Fibroblast of lung (primary cell): ENCODE results near the gene THRAP3. TPM values are rescaled to one million over a fixed set of nuclear protein-coding genes. Genes with fewer than 3 reads are reported as not detected.

Source experiments
- DNase-seq, 2 donors: peaks; one replicate each; pipeline versions ENCODE4 v3.0.0 to v3.0.0-alpha.2; 2010; ENCODE audit warnings: low read depth in 2 of 2
- H2AFZ ChIP-seq: 2 replicates; pipeline ENCODE4 v1.5.1; 2012; ENCODE audit warnings: low read length, control low read depth, inconsistent platforms
- H3K27ac ChIP-seq: 2 replicates; pipeline ENCODE4 v1.5.1; 2011; ENCODE audit warnings: low read length, control low read depth; ENCODE audit not compliant: insufficient read depth
- H3K27me3 ChIP-seq: 2 replicates; pipeline ENCODE4 v1.5.1; 2011; ENCODE audit warnings: mild to moderate bottlenecking, low read length; ENCODE audit not compliant: control insufficient read depth, insufficient read depth
- H3K36me3 ChIP-seq: 2 replicates; pipeline ENCODE4 v1.5.1; 2011; ENCODE audit warnings: low read length; ENCODE audit not compliant: control insufficient read depth, insufficient read depth
- H3K4me1 ChIP-seq: 2 replicates; pipeline ENCODE4 v1.5.1; 2011; ENCODE audit warnings: low read length; ENCODE audit not compliant: control insufficient read depth, insufficient read depth; ENCODE audit errors: extremely low read depth
- H3K4me2 ChIP-seq: 2 replicates; pipeline ENCODE4 v1.5.1; 2011; ENCODE audit warnings: low read length, control low read depth; ENCODE audit not compliant: insufficient read depth; ENCODE audit errors: extremely low read depth
- H3K4me3 ChIP-seq, 4 experiments: fragments of 200-600 bp in 1 of 4; sonication (generic) in 1 of 4; replicated peaks in 1 of 4; 2 replicates each; pipeline ENCODE4 v1.5.1; 2011 to 2016; ENCODE audit warnings: low read length in 4 of 4, low read depth in 3 of 4, mild to moderate bottlenecking in 3 of 4, control low read depth in 2 of 4, inconsistent platforms in 1 of 4, mixed read lengths in 1 of 4; ENCODE audit not compliant: insufficient read depth in 1 of 4; ENCODE audit errors: control extremely low read depth in 1 of 4
- H3K79me2 ChIP-seq: 2 replicates; pipeline ENCODE4 v1.5.1; 2012; ENCODE audit warnings: mild to moderate bottlenecking, low read length, inconsistent platforms; ENCODE audit not compliant: control insufficient read depth, insufficient read depth
- H3K9ac ChIP-seq: 2 replicates; pipeline ENCODE4 v1.5.1; 2011; ENCODE audit warnings: mild to moderate bottlenecking, low read length, control low read depth; ENCODE audit not compliant: insufficient read depth
- H3K9me3 ChIP-seq: 2 replicates; pipeline ENCODE4 v1.5.1; 2012; ENCODE audit warnings: low read depth, low read length; ENCODE audit not compliant: control insufficient read depth, insufficient read depth
- H4K20me1 ChIP-seq: 2 replicates; pipeline ENCODE4 v1.5.1; 2011; ENCODE audit warnings: low read length; ENCODE audit not compliant: control insufficient read depth, insufficient read depth; ENCODE audit errors: extremely low read depth
- CTCF ChIP-seq, 2 donors: IDR thresholded peaks in 1 of 2; conservative IDR thresholded peaks in 1 of 2; 1 replicate in 1 of 2; 2 replicates in 1 of 2; pipeline ENCODE4 v1.5.1; 2011 to 2012; ENCODE audit warnings: low read length in 2 of 2, control low read depth in 1 of 2, inconsistent platforms in 1 of 2, low read depth in 1 of 2, mild to moderate bottlenecking in 1 of 2
- EZH2 ChIP-seq: IDR thresholded peaks from 2 replicates; pipeline ENCODE4 v1.5.1; 2012; ENCODE audit warnings: low read length, control low read depth, mild to moderate bottlenecking; ENCODE audit errors: missing control alignments
- polyA plus RNA-seq, 2 donors: library from polyadenylated mRNA; depleted of rRNA in 1 of 2; stranded (reverse) in 1 of 2; unstranded in 1 of 2; fragments of >200 nt; gene quantifications; 2 replicates each; pipeline ENCODE4 v1.2.1, GENCODE V29; 2011 to 2012; ENCODE audit warnings: missing spikeins in 1 of 2
- total RNA-seq: library from RNA; depleted of rRNA; stranded (reverse); fragments of >200 nt; gene quantifications from 2 replicates; pipeline ENCODE4 v1.2.1, GENCODE V29; 2014

Gene THRAP3
- total and polyA plus RNA-seq, 2 donors (not counting 1 experiment from before 2014, with no cell fraction given), result 92.5 to 97.5 TPM

- Histone ChIP-seq H4K20me1 (no peaks in the 10 kb centered on the region), H3K9me3 (no peaks in the 10 kb centered on the region), H2AFZ (peak overlapping the region; percentile 84), H3K79me2 (peaks cover 29% of the 10 kb centered on the region), H3K9ac (peak overlapping the region; percentile 87), H3K4me3 (peak overlapping the region; percentile 51 to 77 (median 66)), H3K4me2 (peak overlapping the region; percentile 100), H3K27me3 (no peaks in the 10 kb centered on the region), H3K27ac (peak overlapping the region; percentile 98), H3K36me3 (peaks cover 3% of the 10 kb centered on the region), H3K4me1 (peaks cover 3% of the 10 kb centered on the region)
- TF ChIP-seq CTCF (conservative IDR thresholded peaks at IDR 0.05 in 1 of 2, IDR thresholded peaks at IDR 0.05 in 1 of 2; ENCODE audit: low read depth in 1 of 2, low read length in 2 of 2), result no peak
- no peak for TF ChIP-seq EZH2
- DNase-seq, result no peak
These were observed 1.5 kb upstream of the THRAP3 start for GRCh38 chr1:36222481-36223380.

GRCh38 chr1:36223381-36223995 lies 755 bp upstream of the THRAP3 start:
- Histone ChIP-seq H3K4me3 (peak overlapping the region; percentile 51 to 77 (median 66)), H2AFZ (peak overlapping the region; percentile 84), H3K27me3 (no peaks in the 10 kb centered on the region), H3K4me1 (peaks cover 3% of the 10 kb centered on the region), H3K9ac (peak overlapping the region; percentile 87), H3K9me3 (no peaks in the 10 kb centered on the region), H3K36me3 (peaks cover 3% of the 10 kb centered on the region), H3K79me2 (peaks cover 36% of the 10 kb centered on the region), H4K20me1 (no peaks in the 10 kb centered on the region), H3K27ac (peak overlapping the region; percentile 98), H3K4me2 (peak overlapping the region; percentile 100)
- TF ChIP-seq CTCF (conservative IDR thresholded peaks at IDR 0.05 in 1 of 2, IDR thresholded peaks at IDR 0.05 in 1 of 2; ENCODE audit: low read depth in 1 of 2, low read length in 2 of 2), result no peak
- TF ChIP-seq EZH2, result no peak
- DNase-seq, result peak; percentile 71 to 77

- Histone ChIP-seq H3K79me2 (peaks cover 48% of the 10 kb centered on the region), H3K4me3 (peak overlapping the region; percentile 83 to 98 (median 92))
- peak; percentile 84 to 86 for DNase-seq
These were observed 467 bp downstream of the THRAP3 start for GRCh38 chr1:36224537-36225282.

More at GRCh38 chr1:36224537-36225282, 467 bp downstream of the THRAP3 start:
- Histone ChIP-seq H2AFZ (peak overlapping the region; percentile 64), H4K20me1 (no peaks in the 10 kb centered on the region), H3K9ac (peak overlapping the region; percentile 99), H3K4me1 (peaks cover 3% of the 10 kb centered on the region), H3K27ac (peak overlapping the region; percentile 98), H3K9me3 (no peaks in the 10 kb centered on the region), H3K4me2 (peak overlapping the region; percentile 93), H3K27me3 (no peaks in the 10 kb centered on the region), H3K36me3 (peaks cover 3% of the 10 kb centered on the region)
- TF ChIP-seq EZH2 (no peak), CTCF (conservative IDR thresholded peaks at IDR 0.05 in 1 of 2, IDR thresholded peaks at IDR 0.05 in 1 of 2; ENCODE audit: low read depth in 1 of 2, low read length in 2 of 2) (peak; percentile 37 to 48)
